Activated CD4-positive, alpha-beta T cell treated with anti-CD3 and anti-CD28 coated beads, Interleukin-2, amount 10 ng/mL, durations not matched to agents 24 days and 14 days (primary cell): ENCODE data around the gene SPOCD1. TPM values are rescaled to one million over a fixed set of nuclear protein-coding genes. Genes with fewer than 3 reads are reported as not detected.

ENCODE experiments used
- DNase-seq: peaks from one replicate; pipeline ENCODE4 v3.0.0; 2022
- H3K27ac Mint-ChIP-seq: one replicate; pipeline ENCODE4 v1.8.0; 2022; ENCODE audit warnings: mild to moderate bottlenecking, mixed read lengths
- H3K27me3 Mint-ChIP-seq: one replicate; pipeline ENCODE4 v1.8.0; 2022; ENCODE audit warnings: mixed read lengths
- H3K36me3 Mint-ChIP-seq: one replicate; pipeline ENCODE4 v1.8.0; 2022; ENCODE audit warnings: low read depth, mild to moderate bottlenecking, mixed read lengths
- H3K4me1 Mint-ChIP-seq: one replicate; pipeline ENCODE4 v1.8.0; 2021; ENCODE audit warnings: mixed read lengths
- H3K4me3 Mint-ChIP-seq: one replicate; pipeline ENCODE4 v1.8.0; 2022; ENCODE audit warnings: mild to moderate bottlenecking, moderate library complexity, mixed read lengths
- H3K9me3 Mint-ChIP-seq: one replicate; pipeline ENCODE4 v1.8.0; 2021; ENCODE audit warnings: mixed read lengths
- intact Hi-C: fragments of 100-400 bp; cut with micrococcal nuclease; formaldehyde crosslinking; loops from one replicate; pipeline ENCODE4 v1.15.1; 2023
- total RNA-seq: library from RNA; stranded (reverse); gene quantifications from 2 replicates; pipeline ENCODE4 v1.2.3, GENCODE V29; 2022

The SPOCD1 gene
- total RNA-seq, 1 donor from 2014 or later = not detected

DNA sequence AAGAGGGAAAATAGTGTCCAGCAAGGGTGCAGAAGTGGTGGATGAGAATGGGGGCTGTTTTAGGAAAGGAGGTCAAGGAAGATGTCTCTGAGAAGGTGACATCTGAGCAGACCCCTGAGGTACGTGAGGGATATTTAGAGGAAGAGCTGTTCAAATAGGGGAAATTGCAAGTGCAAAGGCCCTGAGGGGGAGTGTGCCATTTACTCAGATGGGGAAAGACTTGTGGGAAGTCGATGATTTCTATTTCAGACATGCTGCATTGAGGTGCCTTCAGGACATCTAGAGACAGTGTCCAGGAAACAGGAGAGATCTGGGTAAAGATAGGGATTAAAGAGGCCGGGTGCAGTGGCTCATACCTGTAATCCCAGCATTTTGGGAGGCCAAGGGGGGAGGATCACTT, 41.3 kb downstream of the SPOCD1 start:
- no peak overlapping the region for H3K4me3 Mint-ChIP-seq
- no peaks in the 10 kb centered on the region for H3K9me3 Mint-ChIP-seq
- H3K36me3 Mint-ChIP-seq = no peaks in the 10 kb centered on the region
- peaks cover 56% of the 10 kb centered on the region for H3K27me3 Mint-ChIP-seq
- DNase-seq = no peak
- no peak overlapping the region for H3K27ac Mint-ChIP-seq
- peaks cover 28% of the 10 kb centered on the region for H3K4me1 Mint-ChIP-seq
- intact Hi-C loops = no loop called here

DNA sequence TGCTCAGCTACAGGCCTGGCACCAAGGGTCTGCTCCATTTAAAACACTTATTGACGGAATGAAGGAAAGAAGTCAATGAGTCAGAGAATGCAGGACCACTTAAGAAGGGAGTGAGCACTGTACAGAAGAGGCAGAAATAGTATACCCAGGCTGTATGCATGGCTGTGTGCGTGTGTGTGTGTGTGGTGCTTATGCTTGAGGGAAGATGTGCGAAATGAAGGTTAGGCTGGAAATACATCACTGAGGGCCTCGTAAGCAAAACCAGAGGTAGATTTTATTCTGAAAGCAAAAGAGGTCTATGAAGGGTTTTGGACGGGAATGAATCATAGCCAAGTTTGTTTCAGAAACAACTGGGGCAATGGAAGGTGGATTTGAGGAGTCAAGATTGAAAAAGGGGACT, 42.0 kb downstream of the SPOCD1 start:
- H3K27me3 Mint-ChIP-seq = peaks cover 59% of the 10 kb centered on the region
- H3K9me3 Mint-ChIP-seq = no peaks in the 10 kb centered on the region
- H3K4me3 Mint-ChIP-seq = no peak overlapping the region
- intact Hi-C loops = no loop called here
- H3K4me1 Mint-ChIP-seq = peaks cover 34% of the 10 kb centered on the region
- no peak overlapping the region for H3K27ac Mint-ChIP-seq
- no peak for DNase-seq
- no peaks in the 10 kb centered on the region for H3K36me3 Mint-ChIP-seq

DNA sequence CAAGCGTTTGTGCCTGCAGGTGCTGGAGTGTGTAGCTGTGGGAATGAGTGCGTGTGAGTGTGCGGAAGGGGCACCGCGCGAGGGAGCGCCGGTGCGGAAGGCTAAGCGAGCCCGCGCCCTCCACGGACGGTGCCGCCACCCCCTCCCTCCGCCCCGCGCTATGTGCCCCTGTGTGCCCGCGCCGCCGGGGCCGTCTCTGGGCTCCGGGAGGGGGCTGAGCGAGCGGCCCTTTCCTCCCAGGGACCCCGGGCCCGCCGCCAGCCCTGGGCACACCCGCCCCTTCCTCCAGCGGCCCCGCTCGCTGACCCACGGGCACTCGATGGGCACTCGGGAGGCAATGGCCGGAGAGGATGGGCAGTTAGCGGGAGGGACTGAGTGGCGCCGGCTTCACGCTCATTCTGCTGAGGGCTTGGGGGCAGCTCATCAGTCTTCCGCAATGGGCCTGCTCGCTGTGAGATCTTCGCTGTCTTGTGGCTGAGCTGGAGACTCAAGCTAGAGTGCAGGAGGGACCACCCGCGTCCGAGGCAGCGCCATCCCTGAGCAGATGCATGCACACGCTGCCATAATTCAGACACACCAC, 43.1 kb downstream of the SPOCD1 start:
- Mint-ChIP-seq H3K9me3 (no peaks in the 10 kb centered on the region), H3K27me3 (peaks cover 70% of the 10 kb centered on the region), H3K4me3 (peak overlapping the region; percentile 86), H3K36me3 (no peaks in the 10 kb centered on the region), H3K27ac (peak overlapping the region; percentile 75), H3K4me1 (peaks cover 37% of the 10 kb centered on the region)
- intact Hi-C loops = no loop called here
- DNase-seq = no peak

DNA sequence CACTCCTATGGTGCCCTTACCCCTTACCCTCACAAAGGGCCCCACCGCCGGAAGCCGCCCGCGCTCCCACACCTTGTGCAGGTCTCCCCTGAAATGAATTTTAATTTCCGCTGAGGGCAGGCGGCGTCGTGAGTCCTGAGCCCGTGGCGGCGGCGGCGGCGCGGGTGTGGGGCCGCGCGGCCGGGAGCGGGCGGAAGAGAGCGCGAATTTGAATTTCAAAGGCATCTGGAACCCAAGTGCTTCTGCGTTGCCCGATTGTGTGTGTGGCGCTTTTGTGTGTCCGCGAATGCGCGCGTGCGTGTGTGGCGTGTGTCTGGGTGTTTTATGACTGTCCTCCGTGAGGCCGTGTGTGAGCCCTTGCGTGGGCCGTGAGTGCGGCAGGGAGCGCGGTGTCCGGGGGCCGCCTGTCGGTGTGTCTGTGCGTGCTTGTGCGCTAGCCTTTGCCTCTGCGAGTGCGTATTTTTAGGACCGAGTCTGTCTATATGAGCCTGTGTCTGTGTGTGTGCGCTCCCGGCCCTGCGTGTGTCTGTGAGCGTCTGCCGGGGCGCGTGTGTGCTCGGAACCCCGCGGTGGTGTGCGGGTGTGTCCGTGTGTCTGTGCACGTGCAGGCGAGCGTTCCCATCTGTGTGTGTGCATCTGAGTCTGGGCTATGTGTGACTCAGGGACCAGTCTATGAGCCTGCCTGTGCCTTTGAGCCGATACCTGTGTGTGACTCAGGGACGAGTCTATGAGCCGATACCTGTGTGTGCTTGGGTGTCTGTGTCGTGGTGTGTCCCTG, 43.7 kb downstream of the SPOCD1 start:
- Mint-ChIP-seq H3K36me3 (no peaks in the 10 kb centered on the region), H3K4me3 (peak overlapping the region; percentile 86), H3K27ac (peak overlapping the region; percentile 75), H3K27me3 (peaks cover 71% of the 10 kb centered on the region), H3K9me3 (no peaks in the 10 kb centered on the region), H3K4me1 (peaks cover 37% of the 10 kb centered on the region)
- DNase-seq = peak; percentile 68
- intact Hi-C loops = no loop called here

DNA sequence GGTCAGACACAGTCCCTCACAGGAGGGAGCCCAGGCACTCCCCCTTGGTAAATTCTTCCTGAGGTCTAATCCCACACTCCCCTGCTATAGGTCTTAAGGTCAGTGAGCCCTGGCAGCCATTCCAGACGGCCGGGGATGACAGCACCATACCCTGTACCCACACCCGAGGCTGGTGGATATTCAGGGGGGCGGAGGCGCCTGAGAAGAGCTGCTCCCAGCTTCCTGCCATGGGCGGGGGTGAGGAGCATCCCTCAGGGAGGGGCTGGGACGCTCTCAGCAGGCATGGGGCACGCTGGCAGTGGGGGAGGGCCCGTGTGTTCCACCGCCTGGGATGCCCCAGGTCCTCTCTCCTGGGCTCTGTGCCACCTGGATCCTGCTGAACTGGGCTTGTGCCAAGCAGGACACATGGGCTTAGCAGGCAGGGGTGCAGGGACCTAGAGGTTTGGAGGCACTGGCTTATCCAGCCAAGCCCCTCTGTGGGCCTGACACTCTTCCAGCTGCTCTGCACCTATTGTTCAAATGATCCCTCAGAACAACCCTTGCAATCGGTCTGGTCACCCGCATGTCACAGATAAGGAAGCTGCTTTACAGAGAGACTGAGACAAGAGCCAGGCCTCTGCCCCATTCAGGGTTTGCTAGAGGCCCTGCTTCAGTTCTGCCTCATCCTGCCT, 46.0 kb downstream of the SPOCD1 start:
- no peaks in the 10 kb centered on the region for H3K9me3 Mint-ChIP-seq
- H3K4me1 Mint-ChIP-seq = peaks cover 37% of the 10 kb centered on the region
- intact Hi-C loops = no loop called here
- H3K27ac Mint-ChIP-seq = peak overlapping the region; percentile 38
- H3K27me3 Mint-ChIP-seq = peaks cover 76% of the 10 kb centered on the region
- H3K36me3 Mint-ChIP-seq = no peaks in the 10 kb centered on the region
- no peak for DNase-seq
- no peak overlapping the region for H3K4me3 Mint-ChIP-seq

DNA sequence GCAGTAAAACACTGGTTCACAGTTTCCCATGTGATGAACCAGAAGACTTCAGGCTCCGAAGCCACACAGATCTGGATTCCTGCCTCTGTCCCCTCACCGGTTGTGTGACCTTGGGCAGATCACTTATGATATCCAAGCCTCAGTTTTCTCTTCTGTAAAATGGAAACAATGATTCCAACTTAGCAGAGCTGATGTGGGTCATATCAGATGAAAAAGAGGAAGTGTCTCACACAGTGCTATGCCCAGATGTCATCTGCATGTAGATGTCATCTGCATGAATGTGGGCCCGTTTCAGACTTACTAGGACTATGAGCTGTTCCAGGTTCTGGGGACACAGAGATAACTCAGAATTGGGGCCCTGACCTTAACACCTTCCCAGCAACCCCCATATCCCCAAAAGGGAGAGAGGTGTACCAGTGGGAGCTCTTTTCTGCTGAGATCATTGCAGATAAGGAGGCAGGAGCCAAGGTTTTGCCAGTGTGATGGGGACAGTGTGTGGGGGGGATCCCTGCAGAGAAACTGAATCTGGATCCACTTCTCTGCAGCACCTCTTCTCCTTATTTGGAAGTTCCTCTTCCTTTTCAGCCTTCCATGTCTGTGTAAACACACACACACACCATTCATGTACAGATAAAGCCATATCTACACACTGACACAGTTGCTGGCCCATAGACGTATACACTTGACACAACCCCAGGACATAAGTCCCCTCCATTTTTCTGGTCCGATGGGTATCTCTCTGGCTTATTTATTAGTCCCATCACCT, 46.7 kb downstream of the SPOCD1 start:
- Mint-ChIP-seq H3K27ac (peak overlapping the region; percentile 38), H3K27me3 (peaks cover 73% of the 10 kb centered on the region), H3K9me3 (no peaks in the 10 kb centered on the region), H3K36me3 (no peaks in the 10 kb centered on the region), H3K4me3 (no peak overlapping the region), H3K4me1 (peaks cover 35% of the 10 kb centered on the region)
- intact Hi-C loops = no loop called here
- DNase-seq = no peak

DNA sequence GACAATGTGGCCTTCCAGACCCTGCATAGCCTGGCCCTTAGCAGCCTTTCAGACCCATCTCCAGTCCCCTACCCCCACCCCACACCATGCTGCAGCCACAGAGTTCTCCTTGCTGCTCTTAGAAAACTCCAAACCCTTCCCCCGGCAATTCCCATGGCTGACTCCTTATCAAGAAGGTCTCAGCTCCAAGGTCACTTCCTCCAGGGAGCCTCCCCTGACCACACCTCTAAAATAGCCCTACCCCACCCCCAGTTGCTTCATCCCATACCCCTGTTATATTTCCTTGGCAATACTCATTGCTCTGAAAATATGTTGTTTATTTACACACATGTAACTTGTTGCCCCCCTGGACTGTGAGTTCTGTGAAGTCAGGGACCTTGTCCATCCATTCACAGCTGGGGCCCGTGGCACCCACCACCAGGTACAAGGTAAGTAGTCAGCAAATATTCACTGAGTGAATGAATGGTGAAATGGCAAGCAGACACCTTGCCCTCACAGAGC, 47.4 kb downstream of the SPOCD1 start:
- Mint-ChIP-seq H3K36me3 (no peaks in the 10 kb centered on the region), H3K4me3 (no peak overlapping the region), H3K27ac (peak overlapping the region; percentile 30), H3K9me3 (no peaks in the 10 kb centered on the region), H3K4me1 (peaks cover 31% of the 10 kb centered on the region), H3K27me3 (peaks cover 68% of the 10 kb centered on the region)
- no peak for DNase-seq
- intact Hi-C loops = no loop called here

DNA sequence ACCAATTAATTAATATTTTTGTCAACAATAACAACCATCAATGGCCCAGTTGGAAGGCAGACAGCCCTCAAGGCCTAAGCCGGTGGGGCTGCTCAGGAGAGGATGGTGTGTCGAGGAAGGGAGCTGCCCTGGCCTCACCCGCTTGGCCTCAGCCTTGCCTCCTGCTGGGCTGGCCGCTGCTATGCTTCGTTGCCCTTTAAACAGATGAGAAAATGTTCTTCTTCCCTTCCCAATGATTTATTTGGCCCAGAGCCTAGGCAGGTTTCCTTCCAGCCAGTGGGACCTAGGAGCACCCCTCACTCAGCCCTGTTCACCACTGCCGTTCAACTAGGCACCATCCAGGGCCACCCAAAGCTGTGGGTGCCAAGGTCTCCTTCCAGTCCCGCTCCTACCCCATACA, 48.6 kb downstream of the SPOCD1 start:
- H3K9me3 Mint-ChIP-seq = no peaks in the 10 kb centered on the region
- intact Hi-C loops = no loop called here
- peaks cover 68% of the 10 kb centered on the region for H3K27me3 Mint-ChIP-seq
- no peak overlapping the region for H3K27ac Mint-ChIP-seq
- peaks cover 32% of the 10 kb centered on the region for H3K4me1 Mint-ChIP-seq
- DNase-seq = no peak
- H3K4me3 Mint-ChIP-seq = no peak overlapping the region
- H3K36me3 Mint-ChIP-seq = peaks cover 2% of the 10 kb centered on the region

DNA sequence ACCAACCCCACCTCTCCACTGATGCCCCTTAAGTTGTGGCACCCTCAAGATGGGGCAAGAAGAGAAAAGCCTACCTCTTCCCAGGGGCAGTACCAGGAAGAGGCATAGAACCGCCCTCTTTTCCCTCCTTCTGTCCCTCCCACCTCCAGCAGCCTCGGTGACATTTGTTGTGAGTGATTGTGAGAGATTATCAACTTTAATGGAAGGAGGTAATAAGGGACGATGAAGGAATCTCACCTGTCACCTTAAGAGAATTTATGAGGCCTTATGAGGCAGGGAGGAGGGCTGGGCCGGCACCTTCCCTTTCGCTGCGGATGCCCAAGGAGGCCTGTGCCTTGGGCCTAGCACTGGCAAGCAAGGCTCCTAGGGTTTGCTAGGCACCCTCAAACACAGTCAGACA, 50.3 kb downstream of the SPOCD1 start:
- Mint-ChIP-seq H3K27me3 (peaks cover 66% of the 10 kb centered on the region), H3K36me3 (peaks cover 2% of the 10 kb centered on the region), H3K9me3 (no peaks in the 10 kb centered on the region), H3K4me3 (no peak overlapping the region), H3K27ac (no peak overlapping the region), H3K4me1 (peaks cover 31% of the 10 kb centered on the region)
- no peak for DNase-seq
- intact Hi-C loops = no loop called here

DNA sequence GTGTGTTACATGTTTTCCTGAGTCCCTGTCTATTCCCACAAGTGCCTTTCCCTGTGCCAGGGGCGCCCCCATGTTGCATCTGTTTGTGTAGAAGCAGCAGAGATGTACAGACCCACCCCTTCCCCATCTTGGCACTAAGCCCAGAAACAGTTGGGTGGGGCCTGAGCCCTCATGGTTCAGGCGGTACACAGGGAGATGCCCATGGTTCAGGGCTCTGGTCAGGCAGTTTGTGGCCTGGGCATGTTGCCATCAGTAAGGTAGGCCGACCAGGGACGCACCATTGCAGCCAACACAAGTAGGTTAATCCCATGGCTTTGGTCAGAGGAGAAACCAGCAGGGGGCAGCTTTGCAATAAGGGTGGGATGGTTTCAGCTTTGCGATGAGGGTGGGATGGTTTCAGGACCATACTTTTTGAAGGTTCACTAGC, 50.8 kb downstream of the SPOCD1 start:
- Mint-ChIP-seq H3K9me3 (no peaks in the 10 kb centered on the region), H3K4me1 (peaks cover 30% of the 10 kb centered on the region), H3K27ac (no peak overlapping the region), H3K4me3 (peak overlapping the region; percentile 75), H3K27me3 (peaks cover 69% of the 10 kb centered on the region), H3K36me3 (peaks cover 2% of the 10 kb centered on the region)
- intact Hi-C loops = no loop called here
- no peak for DNase-seq

DNA sequence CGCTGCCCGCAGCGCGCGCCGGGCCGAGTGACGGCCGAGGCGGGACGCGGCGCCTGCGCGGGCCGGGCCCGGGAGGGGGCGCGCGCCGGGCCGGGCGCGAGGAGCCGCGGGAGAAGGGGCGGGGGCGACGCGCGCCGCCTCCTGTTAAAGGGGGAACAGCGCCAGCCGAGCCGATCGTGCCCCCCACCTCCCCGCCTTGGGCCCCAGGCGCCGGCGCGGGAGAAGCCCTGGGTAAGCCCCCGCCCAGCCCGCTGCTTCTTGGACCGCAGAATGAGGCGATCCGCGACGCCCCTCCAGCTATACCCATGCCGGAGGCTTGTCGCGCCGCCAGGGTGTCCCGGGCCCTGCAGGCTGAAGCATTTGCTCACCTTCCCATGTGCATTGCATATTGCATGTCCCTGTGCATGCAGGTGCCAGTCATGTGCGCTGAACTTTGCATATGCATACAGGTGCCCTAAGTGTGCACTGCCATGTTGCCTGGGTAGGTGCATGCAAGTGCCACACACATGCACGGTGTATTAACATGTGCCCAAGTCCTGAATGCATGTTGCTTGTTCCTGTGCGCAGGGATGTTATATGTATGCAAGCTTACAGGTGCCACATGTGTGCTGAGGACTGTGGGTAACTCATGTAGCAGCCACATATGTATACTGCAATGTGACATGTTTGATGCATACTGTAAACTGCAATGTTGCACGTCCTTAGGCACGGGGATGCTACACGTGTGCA, 51.3 kb downstream of the SPOCD1 start, which contains the start of gene ADGRB2:
ADGRB2 (minus strand) TSS at position 29 of the 729 bp plus-strand sequence. CDS start 7,119 bp downstream, outside the sequence.
- peak; percentile 74 for DNase-seq
- H3K4me1 Mint-ChIP-seq = peaks cover 28% of the 10 kb centered on the region
- H3K36me3 Mint-ChIP-seq = peaks cover 2% of the 10 kb centered on the region
- no peaks in the 10 kb centered on the region for H3K9me3 Mint-ChIP-seq
- no peak within 1 kb of the TSS for H3K27ac Mint-ChIP-seq
- H3K4me3 Mint-ChIP-seq = peak within 1 kb of the TSS; percentile 84
- intact Hi-C loops = no loop called here
- peaks cover 74% of the 10 kb centered on the region for H3K27me3 Mint-ChIP-seq

DNA sequence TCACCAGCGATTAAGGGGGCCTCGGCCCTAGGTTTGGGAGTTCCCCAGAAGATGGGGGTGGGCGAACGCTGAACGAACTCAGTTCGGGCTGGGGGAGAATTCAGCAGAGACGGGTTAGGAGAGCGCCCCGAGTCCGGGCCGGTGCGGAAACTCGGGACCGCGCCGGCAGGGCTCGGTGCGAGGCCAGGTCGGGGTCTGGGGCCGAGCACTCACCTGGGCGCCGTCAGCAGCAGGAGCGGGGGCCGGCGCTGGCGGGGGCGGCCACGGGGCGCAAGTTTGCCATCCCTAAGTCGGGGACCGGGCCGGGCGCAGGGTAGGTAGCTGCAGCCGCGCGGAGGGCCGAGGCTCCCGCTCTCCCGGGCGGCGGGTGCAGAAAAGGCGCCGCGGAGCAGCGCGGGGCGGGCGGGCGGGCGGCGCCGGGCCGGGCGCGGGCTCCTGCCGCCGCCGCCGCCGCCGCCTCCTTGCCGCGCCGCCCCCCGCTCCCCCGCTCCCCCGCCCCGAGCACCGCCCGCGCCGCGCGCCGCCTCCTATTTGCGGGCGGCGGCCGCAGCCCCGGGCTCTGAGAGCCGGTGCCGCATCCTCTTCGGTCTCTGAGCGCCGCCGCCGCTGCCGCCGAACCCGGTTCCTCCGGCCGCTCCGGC, 52.0 kb downstream of the SPOCD1 start:
- peak overlapping the region; percentile 84 for H3K4me3 Mint-ChIP-seq
- intact Hi-C loops = no loop called here
- H3K36me3 Mint-ChIP-seq = peaks cover 2% of the 10 kb centered on the region
- H3K27ac Mint-ChIP-seq = no peak overlapping the region
- no peaks in the 10 kb centered on the region for H3K9me3 Mint-ChIP-seq
- H3K4me1 Mint-ChIP-seq = peaks cover 22% of the 10 kb centered on the region
- DNase-seq = peak; percentile 71
- H3K27me3 Mint-ChIP-seq = peaks cover 78% of the 10 kb centered on the region
